Esophagus muscularis mucosa (tissue), 4 donors: Measurements from ENCODE around the gene ROBO4. TPM values are rescaled to one million over a fixed set of nuclear protein-coding genes. Genes with fewer than 3 reads are reported as not detected.

Experiments used
- DNase-seq: peaks from one replicate; pipeline ENCODE4 v3.0.0-alpha.2; 2017; ENCODE audit errors: extremely low spot score
- H3K27ac ChIP-seq, 4 donors: fragments of 200-600 bp; sonication (generic); replicated peaks in 1 of 4; 1 replicate in 3 of 4; 2 replicates in 1 of 4; pipeline ENCODE4 v1.5.1; 2016 to 2019; ENCODE audit warnings: mild to moderate bottlenecking in 1 of 4
- H3K27me3 ChIP-seq, 4 donors: fragments of 200-600 bp; sonication (generic); one replicate each; pipeline versions ENCODE4 v1.5.1 to v1.6.0; 2016 to 2019
- H3K36me3 ChIP-seq, 4 donors: fragments of 200-600 bp; sonication (generic); one replicate each; pipeline ENCODE4 v1.5.1; 2016 to 2019
- H3K4me1 ChIP-seq, 4 donors: fragments of 200-600 bp; sonication (generic); one replicate each; pipeline ENCODE4 v1.5.1; 2016 to 2019
- H3K4me3 ChIP-seq, 4 donors: fragments of 200-600 bp; sonication (generic); 1 replicate in 2 of 4; 2 replicates in 2 of 4; pipeline ENCODE4 v1.5.1; 2016 to 2019; ENCODE audit warnings: mild to moderate bottlenecking in 4 of 4, moderate library complexity in 1 of 4
- H3K9me3 ChIP-seq, 4 donors: fragments of 200-600 bp; sonication (generic); 1 replicate in 3 of 4; 2 replicates in 1 of 4; pipeline ENCODE4 v1.5.1; 2016 to 2019
- EP300 ChIP-seq: sonication (generic); formaldehyde crosslinking; IDR thresholded peaks from one replicate; pipeline ENCODE4 v1.6.1; 2017; ENCODE audit warnings: antibody characterized with exemption
- POLR2A ChIP-seq: fragments of 450-650 bp; IDR thresholded peaks from one replicate; pipeline ENCODE4 v1.6.1; 2017; ENCODE audit warnings: antibody characterized with exemption, moderate library complexity, mild to moderate bottlenecking, low read depth
- POLR2AphosphoS5 ChIP-seq, 2 donors: sonication (generic); formaldehyde crosslinking; IDR thresholded peaks; one replicate each; pipeline ENCODE4 v1.6.1; 2017; ENCODE audit warnings: antibody characterized with exemption in 2 of 2
- WGBS: methylation state at CpG from one replicate; pipeline ENCODE4 v1.1.5; 2018; 5-methylcytosine and 5-hydroxymethylcytosine counted together
- intact Hi-C: fragments of 100-400 bp; cut with DNase I; formaldehyde crosslinking; loops from one replicate; pipeline ENCODE4 v1.15.1; 2023
- total RNA-seq, 4 donors: library from RNA; depleted of rRNA; stranded (reverse); fragments of >200 nt; gene quantifications; one replicate each; pipeline versions ENCODE4 v1.1.0 to v1.2.1, GENCODE V29; 2016
- TF ChIP-seq, protein P1 (sequence below), 3 experiments: fragments of 200-600 bp in 2 of 3; fragments of 450-650 bp in 1 of 3; sonication (generic) in 2 of 3; IDR thresholded peaks; one replicate each; pipeline ENCODE4 v1.5.1; 2017 to 2019; ENCODE audit warnings: antibody characterized with exemption in 3 of 3, mild to moderate bottlenecking in 2 of 3, moderate library complexity in 1 of 3

ROBO4 gene
- total RNA-seq, 4 donors from 2014 or later, result 16.2 to 49.8 (median 36.7) TPM

DNA sequence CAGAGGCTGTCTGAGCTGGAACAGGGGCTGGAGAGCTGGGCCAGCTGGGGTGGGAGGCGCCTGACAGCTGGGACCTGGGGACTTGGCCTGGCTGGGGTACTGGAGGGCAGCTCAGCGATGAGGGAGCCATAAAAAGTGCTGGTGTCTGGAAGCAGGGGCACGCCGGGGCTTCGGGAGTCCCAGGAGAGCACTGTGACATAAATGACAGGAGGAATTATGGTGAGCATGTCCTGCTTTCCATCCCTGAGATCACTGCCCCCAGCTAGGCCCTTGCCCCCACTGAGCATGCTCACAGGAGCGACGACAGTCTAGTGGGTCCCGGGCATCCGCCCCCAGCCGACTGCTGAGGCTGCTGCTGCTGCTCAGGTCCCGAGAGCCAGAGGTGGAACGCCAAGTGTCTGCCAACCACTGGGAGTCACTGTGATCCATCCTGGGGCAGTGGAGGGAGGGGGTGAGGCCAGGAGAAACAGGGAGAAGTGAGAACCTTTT, 6.2 kb downstream of the ROBO4 start:
- H3K4me1 ChIP-seq, result peaks cover 28 to 72% (median 37%) of the 10 kb centered on the region in 4 donors
- 43% methylated on average over 12 of the region's 12 CpGs for WGBS
- H3K27me3 ChIP-seq, result peaks cover 0 to 36% (median 0%) of the 10 kb centered on the region in 4 donors
- no peak for TF ChIP-seq POLR2A
- no peak for TF ChIP-seq EP300
- no peak for TF ChIP-seq POLR2AphosphoS5 (IDR thresholded peaks at IDR 0.05)
- TF ChIP-seq, protein P1, sequence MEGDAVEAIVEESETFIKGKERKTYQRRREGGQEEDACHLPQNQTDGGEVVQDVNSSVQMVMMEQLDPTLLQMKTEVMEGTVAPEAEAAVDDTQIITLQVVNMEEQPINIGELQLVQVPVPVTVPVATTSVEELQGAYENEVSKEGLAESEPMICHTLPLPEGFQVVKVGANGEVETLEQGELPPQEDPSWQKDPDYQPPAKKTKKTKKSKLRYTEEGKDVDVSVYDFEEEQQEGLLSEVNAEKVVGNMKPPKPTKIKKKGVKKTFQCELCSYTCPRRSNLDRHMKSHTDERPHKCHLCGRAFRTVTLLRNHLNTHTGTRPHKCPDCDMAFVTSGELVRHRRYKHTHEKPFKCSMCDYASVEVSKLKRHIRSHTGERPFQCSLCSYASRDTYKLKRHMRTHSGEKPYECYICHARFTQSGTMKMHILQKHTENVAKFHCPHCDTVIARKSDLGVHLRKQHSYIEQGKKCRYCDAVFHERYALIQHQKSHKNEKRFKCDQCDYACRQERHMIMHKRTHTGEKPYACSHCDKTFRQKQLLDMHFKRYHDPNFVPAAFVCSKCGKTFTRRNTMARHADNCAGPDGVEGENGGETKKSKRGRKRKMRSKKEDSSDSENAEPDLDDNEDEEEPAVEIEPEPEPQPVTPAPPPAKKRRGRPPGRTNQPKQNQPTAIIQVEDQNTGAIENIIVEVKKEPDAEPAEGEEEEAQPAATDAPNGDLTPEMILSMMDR (IDR thresholded peaks at IDR 0.05), result no peak
- H3K4me3 ChIP-seq, result no peak overlapping the region
- H3K9me3 ChIP-seq, result no peaks in the 10 kb centered on the region
- peaks cover 0 to 64% (median 0%) of the 10 kb centered on the region in 4 donors for H3K36me3 ChIP-seq
- intact Hi-C loops, result no loop called here
- no peak for DNase-seq
- peak overlapping the region in 3 of 4 donors; percentile 28 to 51 (median 42) for H3K27ac ChIP-seq

GRCh38 chr11:124890683-124891372, 6.8 kb downstream of the ROBO4 start:
- DNase-seq, result no peak
- Histone ChIP-seq H3K4me1 (peaks cover 28 to 68% (median 37%) of the 10 kb centered on the region in 4 donors), H3K27ac (peak overlapping the region in 2 of 4 donors; percentile 28 to 51), H3K4me3 (no peak overlapping the region), H3K9me3 (no peaks in the 10 kb centered on the region), H3K36me3 (peaks cover 0 to 70% (median 0%) of the 10 kb centered on the region in 4 donors), H3K27me3 (peaks cover 0 to 37% (median 0%) of the 10 kb centered on the region in 4 donors)
- intact Hi-C loops, result no loop called here
- TF ChIP-seq POLR2A (no peak), POLR2AphosphoS5 (IDR thresholded peaks at IDR 0.05) (no peak)
- TF ChIP-seq, protein P1 (IDR thresholded peaks at IDR 0.05), result no peak
- WGBS, result 65% methylated on average over 8 of the region's 9 CpGs

DNA sequence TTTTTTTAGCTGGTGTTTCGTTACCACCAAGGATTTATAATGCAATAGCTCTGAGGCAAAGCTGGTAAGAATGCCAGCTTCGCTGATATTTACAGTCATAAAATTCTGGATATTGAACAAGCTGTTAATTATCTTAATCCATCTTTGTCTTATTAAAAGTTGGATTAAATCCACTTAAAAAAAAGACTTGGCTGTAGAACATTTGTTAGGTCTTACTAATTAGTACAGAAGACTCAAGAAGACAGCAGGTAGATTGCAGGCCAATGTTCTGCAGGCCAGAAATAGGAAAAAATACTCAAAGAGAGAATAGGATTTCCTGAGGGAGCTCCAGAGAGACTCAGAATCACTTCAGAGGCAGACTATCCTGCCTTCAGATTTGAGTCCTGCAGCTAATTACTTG, 7.5 kb downstream of the ROBO4 start:
- Histone ChIP-seq H3K9me3 (no peaks in the 10 kb centered on the region), H3K27ac (no peak overlapping the region), H3K36me3 (peaks cover 0 to 74% (median 0%) of the 10 kb centered on the region in 4 donors), H3K27me3 (peaks cover 0 to 34% (median 0%) of the 10 kb centered on the region in 4 donors), H3K4me1 (peaks cover 28 to 66% (median 35%) of the 10 kb centered on the region in 4 donors), H3K4me3 (no peak overlapping the region)
- no peak for DNase-seq
- TF ChIP-seq, protein P1 (IDR thresholded peaks at IDR 0.05), result no peak
- no peak for TF ChIP-seq EP300
- intact Hi-C loops, result no loop called here
- WGBS, result 96% methylated on average over 2 of the region's 2 CpGs

- no peak for DNase-seq
- no peaks in the 10 kb centered on the region for H3K9me3 ChIP-seq
- H3K36me3 ChIP-seq, result peaks cover 0 to 72% (median 0%) of the 10 kb centered on the region in 4 donors
- H3K4me1 ChIP-seq, result peaks cover 26 to 59% (median 35%) of the 10 kb centered on the region in 4 donors
- intact Hi-C loops, result no loop called here
- WGBS, result 92% methylated on average over 2 of the region's 2 CpGs
- TF ChIP-seq POLR2A, result no peak
- TF ChIP-seq POLR2AphosphoS5 (IDR thresholded peaks at IDR 0.05), result no peak
- TF ChIP-seq, protein P1 (IDR thresholded peaks at IDR 0.05), result no peak
- TF ChIP-seq EP300, result no peak
- H3K27ac ChIP-seq, result peak overlapping the region in 1 of 4 donors; percentile 1
- no peak overlapping the region for H3K4me3 ChIP-seq
- H3K27me3 ChIP-seq, result peaks cover 0 to 34% (median 0%) of the 10 kb centered on the region in 4 donors
Observed at GRCh38 chr11:124889191-124890091, 8.2 kb downstream of the ROBO4 start.
